Heart left ventricle (tissue), 16 donors: ENCODE data around the gene ZNF543. TPM values are rescaled to one million over a fixed set of nuclear protein-coding genes. Genes with fewer than 3 reads are reported as not detected.

ENCODE experiments used
- ATAC-seq, 4 donors: fragments of 200-7000 bp; cut with Tn5 transposase; one replicate each; pipeline ENCODE4 v1.9.1; 2020 to 2022; ENCODE audit warnings: moderate library complexity in 4 of 4, mild to moderate bottlenecking in 3 of 4, moderate number of reproducible peaks in 1 of 4
- DNase-seq, 5 donors: peaks; one replicate each; pipeline ENCODE4 v3.0.0-alpha.2; 2020
- H3K27ac ChIP-seq, 12 donors: fragments of 200-600 bp; sonication (generic) in 4 of 12; one replicate each; pipeline versions ENCODE4 v1.5.0 to v1.8.0; 2016 to 2022; ENCODE audit warnings: mild to moderate bottlenecking in 2 of 12
- H3K27me3 ChIP-seq, 9 donors: fragments of 200-600 bp; sonication (generic) in 2 of 9; one replicate each; pipeline versions ENCODE4 v1.5.1 to v1.8.0; 2016 to 2022; ENCODE audit warnings: mild to moderate bottlenecking in 3 of 9
- H3K36me3 ChIP-seq, 9 donors: fragments of 200-600 bp; sonication (generic) in 2 of 9; one replicate each; pipeline versions ENCODE4 v1.5.0 to v1.8.0; 2018 to 2022; ENCODE audit warnings: mild to moderate bottlenecking in 2 of 9
- H3K4me1 ChIP-seq, 12 donors: fragments of 200-600 bp; sonication (generic) in 4 of 12; one replicate each; pipeline versions ENCODE4 v1.5.0 to v1.8.0; 2016 to 2022; ENCODE audit warnings: mild to moderate bottlenecking in 3 of 12
- H3K4me3 ChIP-seq, 12 donors: fragments of 200-600 bp; sonication (generic) in 4 of 12; one replicate each; pipeline versions ENCODE4 v1.5.0 to v1.8.0; 2017 to 2022; ENCODE audit warnings: mild to moderate bottlenecking in 9 of 12, moderate library complexity in 4 of 12
- H3K9me3 ChIP-seq, 12 donors: fragments of 200-600 bp; sonication (generic) in 4 of 12; one replicate each; pipeline versions ENCODE4 v1.5.0 to v1.8.0; 2016 to 2022; ENCODE audit warnings: mild to moderate bottlenecking in 1 of 12
- POLR2A ChIP-seq, 2 donors: fragments of 450-650 bp; IDR thresholded peaks; one replicate each; pipeline ENCODE4 v1.6.1; 2017; ENCODE audit warnings: antibody characterized with exemption in 2 of 2, mild to moderate bottlenecking in 2 of 2, moderate library complexity in 2 of 2
- WGBS, 4 donors: extraction: QIAGEN DNeasy Blood & Tissue Kit in 2 of 4; methylation state at CpG; one replicate each; pipeline versions ENCODE4 v1.1.5 to v1.1.7; 2013 to 2018; 5-methylcytosine and 5-hydroxymethylcytosine counted together
- intact Hi-C, 10 donors: fragments of 100-400 bp; cut with DNase I; formaldehyde crosslinking; loops; one replicate each; pipeline versions ENCODE4 v1.11.1 to v1.14.2; 2022
- polyA plus RNA-seq, 2 donors: library from polyadenylated mRNA; stranded (reverse); fragments of 200-250 nt; gene quantifications; one replicate each; pipeline ENCODE4 v1.2.3, GENCODE V29; 2013
- total RNA-seq, 9 donors: library from RNA; depleted of rRNA in 2 of 9; stranded (reverse); fragments of >200 nt in 2 of 9; fragmentation: NEBNext Ultra II Directional in 3 of 9; extraction: Animal tissue kit (Norgen Biotek cat#: 25700) in 3 of 9; gene quantifications; one replicate each; pipeline versions ENCODE4 v1.1.0 to v1.2.4, GENCODE V29; 2016 to 2023
- TF ChIP-seq, protein P1 (sequence below), 12 donors: fragments of 200-600 bp; sonication (generic) in 4 of 12; IDR thresholded peaks; one replicate each; pipeline versions ENCODE4 v1.5.0 to v1.8.0; 2018 to 2022; ENCODE audit warnings: antibody characterized with exemption in 12 of 12, mild to moderate bottlenecking in 5 of 12
- donor health status: ischemic (EF 13 %, LVEDD 7.1; RV severe dilation, severe dysfunction).
- donor health status: healthy with polysubstance abuse.
- donor health status: DM: no; HTN: yes; CAD: no.
- donor health status: DM: no; HTN: no; CAD: no.
- donor health status: ischemic (EF 25% LVEDD 6.9; RV normal size, moderate dysfunction).
- donor health status: ischemic (EF 25% LVEDD 5.7; RV mildly dilated, moderate dysfunction).
- donor health status: healthy.
- donor health status: DM: yes; HTN: yes; CAD: no.
- donor health status: ischemic (EF 35%, LVEDD 5.7; RV mildly dilated, moderate dysfunction).
- donor health status: nonischemic (EF 11% LVEDD 7.7; RV severe dilation, severe dysfunction).
- donor health status: DM: yes; HTN: yes; CAD: no.
- donor health status: PGD.
- donor health status: ischemic (EF 29% LVEDD 5.4; RV normal size, mild dysfunction).
- donor health status: nonischemic (EF 23%, LVEDD 6.1; RV moderate dilation, normal function).

ZNF543 gene
- total and polyA plus RNA-seq, 11 donors = 1.6 to 9.1 (median 6.4) TPM

- intact Hi-C loops = loop anchor here in 9 of 10 donors (1.0 to 10.0 kb wide), 11 partner anchors 36 to 81 kb away; partner anchors contain the start of genes ZNF304 (in 5 of the 9), ZNF805 (in 4 of the 9), ZNF543 (in 2 of the 9) and TRAPPC2B (in 1 of the 9)
- TF ChIP-seq, protein P1, sequence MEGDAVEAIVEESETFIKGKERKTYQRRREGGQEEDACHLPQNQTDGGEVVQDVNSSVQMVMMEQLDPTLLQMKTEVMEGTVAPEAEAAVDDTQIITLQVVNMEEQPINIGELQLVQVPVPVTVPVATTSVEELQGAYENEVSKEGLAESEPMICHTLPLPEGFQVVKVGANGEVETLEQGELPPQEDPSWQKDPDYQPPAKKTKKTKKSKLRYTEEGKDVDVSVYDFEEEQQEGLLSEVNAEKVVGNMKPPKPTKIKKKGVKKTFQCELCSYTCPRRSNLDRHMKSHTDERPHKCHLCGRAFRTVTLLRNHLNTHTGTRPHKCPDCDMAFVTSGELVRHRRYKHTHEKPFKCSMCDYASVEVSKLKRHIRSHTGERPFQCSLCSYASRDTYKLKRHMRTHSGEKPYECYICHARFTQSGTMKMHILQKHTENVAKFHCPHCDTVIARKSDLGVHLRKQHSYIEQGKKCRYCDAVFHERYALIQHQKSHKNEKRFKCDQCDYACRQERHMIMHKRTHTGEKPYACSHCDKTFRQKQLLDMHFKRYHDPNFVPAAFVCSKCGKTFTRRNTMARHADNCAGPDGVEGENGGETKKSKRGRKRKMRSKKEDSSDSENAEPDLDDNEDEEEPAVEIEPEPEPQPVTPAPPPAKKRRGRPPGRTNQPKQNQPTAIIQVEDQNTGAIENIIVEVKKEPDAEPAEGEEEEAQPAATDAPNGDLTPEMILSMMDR (IDR thresholded peaks at IDR 0.05) = no peak
- no peak for TF ChIP-seq POLR2A (IDR thresholded peaks at IDR 0.05)
- Histone ChIP-seq H3K4me3 (peak overlapping the region; percentile 68 to 99 (median 92)), H3K27ac (peak overlapping the region; percentile 94 to 100 (median 99)), H3K4me1 (peaks cover 8 to 56% (median 34%) of the 10 kb centered on the region in 12 donors), H3K27me3 (no peaks in the 10 kb centered on the region), H3K9me3 (no peaks in the 10 kb centered on the region), H3K36me3 (peaks cover 0 to 34% (median 25%) of the 10 kb centered on the region in 9 donors)
- 1 to 3% (median 3%) methylated on average over 6 of the region's 6 CpGs for WGBS, 4 donors
- DNase-seq = peak in 1 of 5 donors; percentile 11
- ATAC-seq = no peak
Measured at GRCh38 chr19:57280962-57281400, 39.3 kb upstream of the ZNF543 start.

- Histone ChIP-seq H3K4me1 (peaks cover 8 to 62% (median 34%) of the 10 kb centered on the region in 12 donors), H3K27me3 (no peaks in the 10 kb centered on the region), H3K27ac (peak overlapping the region in 2 of 12 donors; percentile 8 to 99), H3K36me3 (peaks cover 0 to 46% (median 36%) of the 10 kb centered on the region in 9 donors), H3K4me3 (peak overlapping the region in 9 of 12 donors; percentile 68 to 99 (median 93)), H3K9me3 (no peaks in the 10 kb centered on the region)
- intact Hi-C loops = loop anchor here in 6 of 10 donors (5.0 to 10.0 kb wide), 6 partner anchors 35 to 80 kb away; partner anchors contain the start of genes ZNF304 (in 4 of the 6), TRAPPC2B (in 1 of the 6), ZNF543 (in 1 of the 6) and ZNF547 (in 1 of the 6)
- TF ChIP-seq, protein P1 (IDR thresholded peaks at IDR 0.05) = no peak
- TF ChIP-seq POLR2A (IDR thresholded peaks at IDR 0.05) = no peak
- DNase-seq (no peak), ATAC-seq (no peak)
- WGBS, 4 donors = 65 to 74% (median 70%) methylated on average over 5 of the region's 5 CpGs
Measured at GRCh38 chr19:57282011-57282643, 38.1 kb upstream of the ZNF543 start.

- no peak overlapping the region for H3K4me3 ChIP-seq
Measured at GRCh38 chr19:57288373-57288772, 31.9 kb upstream of the ZNF543 start.

More at GRCh38 chr19:57288373-57288772, 31.9 kb upstream of the ZNF543 start:
- TF ChIP-seq POLR2A (IDR thresholded peaks at IDR 0.05) = no peak
- TF ChIP-seq, protein P1 (IDR thresholded peaks at IDR 0.05) = no peak
- peaks cover 0 to 28% (median 8%) of the 10 kb centered on the region in 12 donors for H3K4me1 ChIP-seq
- WGBS, 4 donors = 81 to 94% (median 88%) methylated on average over 4 of the region's 4 CpGs
- peaks cover 14 to 100% (median 99%) of the 10 kb centered on the region in 9 donors for H3K36me3 ChIP-seq
- intact Hi-C loops = loop anchor here in 2 of 10 donors (5.0 to 10.0 kb wide), 2 partner anchors 34 to 66 kb away; partner anchors contain the start of genes ZNF304 (in 1 of the 2) and ZNF543 (in 1 of the 2)
- peaks cover 0 to 32% (median 3%) of the 10 kb centered on the region in 12 donors for H3K9me3 ChIP-seq
- no peak overlapping the region for H3K27ac ChIP-seq
- H3K27me3 ChIP-seq = no peaks in the 10 kb centered on the region
- DNase-seq (no peak), ATAC-seq (no peak)
